Progenitor cell of endocrine pancreas (in vitro differentiated cells): ENCODE measurements around the gene SAA4. TPM values are rescaled to one million over a fixed set of nuclear protein-coding genes. Genes with fewer than 3 reads are reported as not detected.
"Not testable (repeated sequence)": the region's sequence is repeated elsewhere in the genome, so short reads cannot be mapped to it uniquely, and the experiment has no call there.

Experiments used
- DNase-seq: peaks from one replicate; pipeline ENCODE4 v3.0.0; 2021; ENCODE audit warnings: low spot score; ENCODE audit not compliant: unreplicated experiment
- H3K27ac Mint-ChIP-seq: 2 replicates; pipeline ENCODE4 v1.8.0; 2021; ENCODE audit warnings: mild to moderate bottlenecking, moderate library complexity, mixed read lengths
- H3K27me3 Mint-ChIP-seq: 2 replicates; pipeline ENCODE4 v1.8.0; 2021; ENCODE audit warnings: mixed read lengths
- H3K36me3 Mint-ChIP-seq: 2 replicates; pipeline ENCODE4 v1.8.0; 2022; ENCODE audit warnings: mixed read lengths; ENCODE audit not compliant: insufficient read depth
- H3K4me1 Mint-ChIP-seq: 2 replicates; pipeline ENCODE4 v1.8.0; 2021; ENCODE audit warnings: low read depth, mixed read lengths
- H3K4me3 Mint-ChIP-seq: 2 replicates; pipeline ENCODE4 v1.8.0; 2021; ENCODE audit warnings: low read depth, mild to moderate bottlenecking, moderate library complexity, mixed read lengths
- H3K9me3 Mint-ChIP-seq: 2 replicates; pipeline ENCODE4 v1.8.0; 2021; ENCODE audit warnings: low read depth, mixed read lengths
- CTCF ChIP-seq: fragments of 200-600 bp; sonication (generic); IDR thresholded peaks from one replicate; pipeline ENCODE4 v1.5.0; 2021; ENCODE audit warnings: antibody characterized with exemption, mild to moderate bottlenecking; ENCODE audit not compliant: unreplicated experiment
- total RNA-seq: library from RNA; stranded (reverse); gene quantifications from 2 replicates; pipeline ENCODE4 v1.2.1, GENCODE V29; 2021

SAA4 gene
- total RNA-seq, 1 donor from 2014 or later = not detected

DNA sequence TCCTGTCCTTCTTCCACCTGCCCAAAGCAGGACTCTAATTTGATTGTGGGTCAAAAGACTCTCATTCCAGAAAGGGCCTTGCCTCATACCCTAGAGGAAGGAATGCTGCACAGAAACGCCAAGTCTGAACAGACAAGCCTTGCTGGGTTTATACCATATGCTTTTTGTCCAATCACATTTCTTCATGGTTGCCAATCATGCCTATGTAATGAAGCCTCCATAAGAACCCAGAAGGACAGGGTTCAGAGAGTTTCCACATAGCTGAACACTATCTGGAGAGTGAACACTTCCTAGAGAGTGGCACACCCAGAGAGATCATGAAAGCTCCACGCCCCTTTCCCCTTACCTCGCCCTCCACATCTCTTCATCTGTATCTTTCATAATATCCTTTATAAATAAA lies 16.6 kb upstream of the SAA4 start:
- H3K36me3 Mint-ChIP-seq = no peaks in the 10 kb centered on the region
- no peaks in the 10 kb centered on the region for H3K9me3 Mint-ChIP-seq
- H3K4me1 Mint-ChIP-seq = no peaks in the 10 kb centered on the region
- H3K4me3 Mint-ChIP-seq = no peak overlapping the region
- no peak overlapping the region for H3K27ac Mint-ChIP-seq
- no peak for TF ChIP-seq CTCF
- H3K27me3 Mint-ChIP-seq = peaks cover 6% of the 10 kb centered on the region
- DNase-seq = no peak

- Mint-ChIP-seq H3K9me3 (no peaks in the 10 kb centered on the region), H3K4me3 (no peak within 1 kb of the TSS), H3K4me1 (no peaks in the 10 kb centered on the region), H3K27me3 (peaks cover 9% of the 10 kb centered on the region), H3K36me3 (no peaks in the 10 kb centered on the region), H3K27ac (no peak within 1 kb of the TSS)
- TF ChIP-seq CTCF = no peak
- no peak for DNase-seq
These were observed 12.0 kb upstream of the SAA4 start, which contains the start of gene SAA2 for GRCh38 chr11:18248561-18248960. Gene SAA2 (minus strand): TSS chr11:18248668. CDS start chr11:18248011, 657 bp downstream.

- not testable (repeated sequence) for DNase-seq, H3K27me3 Mint-ChIP-seq, H3K4me1 Mint-ChIP-seq, H3K9me3 Mint-ChIP-seq, H3K4me3 Mint-ChIP-seq, H3K36me3 Mint-ChIP-seq
- H3K27ac Mint-ChIP-seq = peak overlapping the region; percentile 82
These were observed 10.6 kb upstream of the SAA4 start for GRCh38 chr11:18247191-18247581.

DNA sequence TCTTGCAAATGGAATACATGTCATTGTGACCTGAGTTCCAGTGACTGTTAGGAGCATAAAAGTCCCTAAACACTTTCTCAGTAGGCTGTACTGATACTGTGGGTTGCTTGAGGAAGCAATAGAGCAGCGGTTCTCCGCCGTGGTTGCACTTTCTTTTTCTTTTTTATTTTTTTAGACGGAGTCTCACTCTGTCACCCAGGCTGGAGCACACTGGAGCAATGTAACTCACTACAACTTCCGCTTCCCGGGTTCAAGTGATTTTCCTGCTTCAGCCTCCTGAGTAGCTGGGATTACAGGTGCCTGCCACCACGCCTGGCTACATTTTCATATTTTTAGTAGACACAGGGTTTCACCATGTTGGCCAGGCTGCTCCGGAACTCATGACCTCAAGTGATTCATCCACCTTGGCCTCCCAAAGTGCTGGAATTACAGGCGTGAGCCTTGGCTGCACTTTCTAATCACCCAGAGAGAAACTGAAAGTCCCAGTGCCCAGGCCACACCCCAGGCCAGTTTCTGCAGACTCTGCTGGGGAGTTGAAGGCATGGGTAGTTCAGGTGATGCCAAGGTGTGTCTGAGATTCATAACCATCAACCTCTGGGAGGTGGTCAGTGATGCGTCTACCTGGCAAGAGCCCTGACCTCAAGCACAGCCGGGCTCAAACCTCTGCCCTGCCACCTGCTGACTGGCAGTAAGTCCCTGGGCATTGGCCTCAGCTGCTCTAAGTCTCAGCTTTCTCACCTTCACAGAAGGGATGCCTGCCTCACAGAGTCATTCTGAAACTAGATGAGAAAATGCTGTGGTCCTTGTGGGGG lies 10.0 kb upstream of the SAA4 start:
- not testable (repeated sequence) for H3K27me3 Mint-ChIP-seq, H3K36me3 Mint-ChIP-seq
- peak overlapping the region; percentile 82 for H3K27ac Mint-ChIP-seq

DNA sequence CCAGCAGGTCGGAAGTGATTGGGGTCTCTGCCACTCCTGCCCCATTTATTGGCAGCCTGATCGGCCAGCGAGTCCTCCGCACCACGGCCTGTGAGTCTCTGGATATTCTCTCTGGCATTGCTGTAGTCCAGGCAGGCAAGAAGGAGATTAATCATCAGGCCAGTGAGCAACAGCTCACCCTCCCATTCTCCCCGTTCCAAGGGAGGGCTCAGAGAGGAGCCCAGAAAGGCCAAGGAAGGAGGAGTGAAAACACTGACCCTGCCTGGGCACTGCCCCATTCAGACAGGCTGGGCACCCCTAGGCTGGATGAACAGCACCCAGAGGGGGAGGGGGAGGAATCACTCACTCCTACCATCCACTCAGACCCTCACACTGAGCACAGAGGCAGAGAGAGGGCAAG lies 8.8 kb upstream of the SAA4 start:
- no peak overlapping the region for H3K4me3 Mint-ChIP-seq
- H3K9me3 Mint-ChIP-seq = peaks cover 3% of the 10 kb centered on the region
- H3K4me1 Mint-ChIP-seq = no peaks in the 10 kb centered on the region
- H3K27ac Mint-ChIP-seq = no peak overlapping the region
- DNase-seq = no peak
- no peaks in the 10 kb centered on the region for H3K36me3 Mint-ChIP-seq
- TF ChIP-seq CTCF = no peak
- H3K27me3 Mint-ChIP-seq = peaks cover 13% of the 10 kb centered on the region

More for the DNA sequence above, 10.0 kb upstream of the SAA4 start:
- DNase-seq, H3K4me1 Mint-ChIP-seq, H3K4me3 Mint-ChIP-seq, H3K9me3 Mint-ChIP-seq: not testable (repeated sequence)

DNA sequence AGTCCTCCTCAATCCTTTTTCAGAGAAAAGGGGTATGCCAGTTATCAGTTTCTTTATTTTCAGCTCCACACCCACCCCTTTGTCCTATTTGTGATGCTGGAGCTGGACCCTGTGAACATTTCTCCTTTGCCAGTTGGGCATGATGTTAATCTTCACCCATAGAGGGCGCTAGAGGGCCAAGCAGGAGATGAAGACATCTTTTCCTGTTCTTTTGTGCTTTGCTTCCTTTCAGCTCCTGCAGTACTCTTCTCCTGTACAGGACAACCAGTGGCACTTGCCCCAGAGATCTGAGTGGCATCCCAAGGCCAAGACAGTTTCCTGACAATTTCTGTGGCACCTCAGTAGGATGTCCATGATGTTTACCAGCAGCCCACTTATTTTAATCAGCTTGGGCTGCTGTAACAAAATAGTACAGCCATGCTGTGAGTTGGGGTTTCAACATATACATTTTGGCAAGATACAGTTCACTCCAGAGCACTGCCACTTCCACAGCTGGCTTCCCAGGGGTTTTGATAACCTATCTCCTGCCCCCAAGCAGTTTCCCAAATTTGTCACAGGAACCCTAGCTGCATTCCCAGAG lies 7.3 kb upstream of the SAA4 start:
- TF ChIP-seq CTCF = peak; percentile 62
- no peak for DNase-seq
- Mint-ChIP-seq H3K4me3 (no peak overlapping the region), H3K4me1 (no peaks in the 10 kb centered on the region), H3K36me3 (no peaks in the 10 kb centered on the region), H3K27ac (no peak overlapping the region), H3K27me3 (peaks cover 15% of the 10 kb centered on the region), H3K9me3 (peaks cover 3% of the 10 kb centered on the region)
